ENCODE data around the gene MFSD11.

The MFSD11 gene

GRCh38 chr17:76796081-76796480 is 58.2 kb downstream of the MFSD11 start:
- Histone ChIP-seq H2BK15ac (ENCODE audit: low read depth, poor library complexity, severe bottlenecking) (no peak overlapping the region), H4K8ac (ENCODE audit: low read length) (no peak overlapping the region), H3K27ac (ENCODE audit: low read length, poor library complexity, severe bottlenecking) (no peak overlapping the region), H3K23ac (ENCODE audit: low read length in 2 of 2) (no peak overlapping the region), H3K27me3 (ENCODE audit: control insufficient read depth in 1 of 2, insufficient read depth in 1 of 2, low read length in 2 of 2) (peaks cover 0 to 7% of the 10 kb centered on the region in 2 experiments), H3K36me3 (ENCODE audit: control insufficient read depth in 1 of 2, insufficient read depth in 2 of 2, low read depth in 1 of 2, low read length in 2 of 2) (no peaks in the 10 kb centered on the region), H2AFZ (ENCODE audit: low read depth, low read length) (no peak overlapping the region), H3K79me1 (replicated peaks; ENCODE audit: low read length, poor library complexity, severe bottlenecking) (no peaks in the 10 kb centered on the region), H2BK12ac (ENCODE audit: low read length in 2 of 2) (no peak overlapping the region), H2AK5ac (ENCODE audit: low read length, severe bottlenecking) (no peak overlapping the region), H3K14ac (ENCODE audit: low read length in 2 of 2) (no peak overlapping the region), H3K9me3 (ENCODE audit: control insufficient read depth, low read length) (no peaks in the 10 kb centered on the region), H2BK120ac (ENCODE audit: low read depth, low read length) (no peak overlapping the region), H3K4me2 (ENCODE audit: low read length, poor library complexity, severe bottlenecking) (no peak overlapping the region), H2BK5ac (ENCODE audit: low read depth, low read length, poor library complexity, severe bottlenecking) (no peak overlapping the region), H3K18ac (ENCODE audit: low read depth in 1 of 2, low read length in 2 of 2) (no peak overlapping the region), H3K4me3 (ENCODE audit: insufficient read depth in 1 of 2, low read depth in 1 of 2, low read length in 2 of 2) (no peak overlapping the region), H3K4me1 (ENCODE audit: control insufficient read depth, insufficient read depth, low read depth, low read length) (peaks cover 4% of the 10 kb centered on the region), H4K91ac (ENCODE audit: low read length) (no peak overlapping the region), H3K4ac (ENCODE audit: low read depth in 1 of 2, low read length in 2 of 2) (no peak overlapping the region), H3K9ac (ENCODE audit: low read length) (no peak overlapping the region)
- no peak for DNase-seq
- WGBS = 96% methylated on average over 3 of the region's 3 CpGs

- H3K27me3 ChIP-seq (ENCODE audit: control insufficient read depth in 1 of 2, insufficient read depth in 1 of 2, low read length in 2 of 2) = peaks cover 0 to 7% of the 10 kb centered on the region in 2 experiments
- H2AFZ ChIP-seq (ENCODE audit: low read depth, low read length) = no peak overlapping the region
- DNase-seq = no peak
- H3K14ac ChIP-seq (ENCODE audit: low read length in 2 of 2) = no peak overlapping the region
- no peak overlapping the region for H2BK15ac ChIP-seq (ENCODE audit: low read depth, poor library complexity, severe bottlenecking)
- no peak overlapping the region for H2BK120ac ChIP-seq (ENCODE audit: low read depth, low read length)
- H3K4ac ChIP-seq (ENCODE audit: low read depth in 1 of 2, low read length in 2 of 2) = no peak overlapping the region
- no peak overlapping the region for H3K23ac ChIP-seq (ENCODE audit: low read length in 2 of 2)
- no peak overlapping the region for H4K8ac ChIP-seq (ENCODE audit: low read length)
- no peaks in the 10 kb centered on the region for H3K79me1 ChIP-seq (replicated peaks; ENCODE audit: low read length, poor library complexity, severe bottlenecking)
- no peaks in the 10 kb centered on the region for H3K36me3 ChIP-seq (ENCODE audit: control insufficient read depth in 1 of 2, insufficient read depth in 2 of 2, low read depth in 1 of 2, low read length in 2 of 2)
- no peak overlapping the region for H3K27ac ChIP-seq (ENCODE audit: low read length, poor library complexity, severe bottlenecking)
- no peak overlapping the region for H2BK5ac ChIP-seq (ENCODE audit: low read depth, low read length, poor library complexity, severe bottlenecking)
- no peak overlapping the region for H3K9ac ChIP-seq (ENCODE audit: low read length)
- WGBS = 87% methylated on average over 5 of the region's 6 CpGs
- no peak overlapping the region for H4K91ac ChIP-seq (ENCODE audit: low read length)
- H2BK12ac ChIP-seq (ENCODE audit: low read length in 2 of 2) = no peak overlapping the region
- H3K4me3 ChIP-seq (ENCODE audit: insufficient read depth in 1 of 2, low read depth in 1 of 2, low read length in 2 of 2) = no peak overlapping the region
- no peaks in the 10 kb centered on the region for H3K4me1 ChIP-seq (ENCODE audit: control insufficient read depth, insufficient read depth, low read depth, low read length)
- no peak overlapping the region for H2AK5ac ChIP-seq (ENCODE audit: low read length, severe bottlenecking)
- H3K4me2 ChIP-seq (ENCODE audit: low read length, poor library complexity, severe bottlenecking) = no peak overlapping the region
- H3K9me3 ChIP-seq (ENCODE audit: control insufficient read depth, low read length) = no peaks in the 10 kb centered on the region
- H3K18ac ChIP-seq (ENCODE audit: low read depth in 1 of 2, low read length in 2 of 2) = no peak overlapping the region
These were observed 59.4 kb downstream of the MFSD11 start for GRCh38 chr17:76797241-76797840.

- Histone ChIP-seq H3K4me3 (ENCODE audit: insufficient read depth in 1 of 2, low read depth in 1 of 2, low read length in 2 of 2) (no peak overlapping the region), H3K4me2 (ENCODE audit: low read length, poor library complexity, severe bottlenecking) (no peak overlapping the region), H3K23ac (ENCODE audit: low read length in 2 of 2) (no peak overlapping the region), H4K91ac (ENCODE audit: low read length) (no peak overlapping the region), H2AK5ac (ENCODE audit: low read length, severe bottlenecking) (no peak overlapping the region), H3K36me3 (ENCODE audit: control insufficient read depth in 1 of 2, insufficient read depth in 2 of 2, low read depth in 1 of 2, low read length in 2 of 2) (no peaks in the 10 kb centered on the region), H3K27ac (ENCODE audit: low read length, poor library complexity, severe bottlenecking) (no peak overlapping the region), H3K18ac (ENCODE audit: low read depth in 1 of 2, low read length in 2 of 2) (no peak overlapping the region), H3K9me3 (ENCODE audit: control insufficient read depth, low read length) (no peaks in the 10 kb centered on the region), H2BK5ac (ENCODE audit: low read depth, low read length, poor library complexity, severe bottlenecking) (no peak overlapping the region), H2BK12ac (ENCODE audit: low read length in 2 of 2) (no peak overlapping the region), H3K79me1 (replicated peaks; ENCODE audit: low read length, poor library complexity, severe bottlenecking) (no peaks in the 10 kb centered on the region), H3K14ac (ENCODE audit: low read length in 2 of 2) (no peak overlapping the region), H3K4me1 (ENCODE audit: control insufficient read depth, insufficient read depth, low read depth, low read length) (no peaks in the 10 kb centered on the region), H3K27me3 (ENCODE audit: control insufficient read depth in 1 of 2, insufficient read depth in 1 of 2, low read length in 2 of 2) (peaks cover 0 to 7% of the 10 kb centered on the region in 2 experiments), H2AFZ (ENCODE audit: low read depth, low read length) (no peak overlapping the region), H3K9ac (ENCODE audit: low read length) (no peak overlapping the region), H3K4ac (ENCODE audit: low read depth in 1 of 2, low read length in 2 of 2) (no peak overlapping the region), H2BK120ac (ENCODE audit: low read depth, low read length) (no peak overlapping the region), H4K8ac (ENCODE audit: low read length) (no peak overlapping the region), H2BK15ac (ENCODE audit: low read depth, poor library complexity, severe bottlenecking) (no peak overlapping the region)
- no peak for DNase-seq
- 95% methylated on average over 5 of the region's 5 CpGs for WGBS
These were observed 63.8 kb downstream of the MFSD11 start for GRCh38 chr17:76801706-76802105.

GRCh38 chr17:76805319-76805718 is 67.4 kb downstream of the MFSD11 start:
- Histone ChIP-seq H2AK5ac (ENCODE audit: low read length, severe bottlenecking) (no peak overlapping the region), H2BK120ac (ENCODE audit: low read depth, low read length) (no peak overlapping the region), H3K4me2 (ENCODE audit: low read length, poor library complexity, severe bottlenecking) (no peak overlapping the region), H3K4me3 (ENCODE audit: insufficient read depth in 1 of 2, low read depth in 1 of 2, low read length in 2 of 2) (no peak overlapping the region), H3K9ac (ENCODE audit: low read length) (no peak overlapping the region), H3K27ac (ENCODE audit: low read length, poor library complexity, severe bottlenecking) (no peak overlapping the region), H4K8ac (ENCODE audit: low read length) (no peak overlapping the region), H3K4me1 (ENCODE audit: control insufficient read depth, insufficient read depth, low read depth, low read length) (no peaks in the 10 kb centered on the region), H3K27me3 (ENCODE audit: control insufficient read depth in 1 of 2, insufficient read depth in 1 of 2, low read length in 2 of 2) (peaks cover 0 to 3% of the 10 kb centered on the region in 2 experiments), H4K91ac (ENCODE audit: low read length) (no peak overlapping the region), H3K14ac (ENCODE audit: low read length in 2 of 2) (no peak overlapping the region), H3K23ac (ENCODE audit: low read length in 2 of 2) (no peak overlapping the region), H3K4ac (ENCODE audit: low read depth in 1 of 2, low read length in 2 of 2) (no peak overlapping the region), H2BK15ac (ENCODE audit: low read depth, poor library complexity, severe bottlenecking) (no peak overlapping the region), H2BK5ac (ENCODE audit: low read depth, low read length, poor library complexity, severe bottlenecking) (no peak overlapping the region), H2BK12ac (ENCODE audit: low read length in 2 of 2) (no peak overlapping the region), H3K79me1 (replicated peaks; ENCODE audit: low read length, poor library complexity, severe bottlenecking) (no peaks in the 10 kb centered on the region), H2AFZ (ENCODE audit: low read depth, low read length) (no peak overlapping the region), H3K36me3 (ENCODE audit: control insufficient read depth in 1 of 2, insufficient read depth in 2 of 2, low read depth in 1 of 2, low read length in 2 of 2) (no peaks in the 10 kb centered on the region), H3K18ac (ENCODE audit: low read depth in 1 of 2, low read length in 2 of 2) (no peak overlapping the region), H3K9me3 (ENCODE audit: control insufficient read depth, low read length) (no peaks in the 10 kb centered on the region)
- 77% methylated on average over 9 of the region's 9 CpGs for WGBS
- peak; percentile 20 for DNase-seq
